Right lobe of liver (tissue), 4 donors: ENCODE results near the gene DQX1.

Experiments
- CTCF ChIP-seq, 4 donors: fragments of 200-600 bp in 3 of 4; fragments of 450-650 bp in 1 of 4; IDR thresholded peaks; one replicate each; pipeline versions ENCODE4 v1.5.1 to v1.8.0; 2016 to 2022; ENCODE audit warnings: antibody characterized with exemption in 4 of 4, mild to moderate bottlenecking in 2 of 4
- POLR2A ChIP-seq: fragments of 450-650 bp; IDR thresholded peaks from one replicate; pipeline ENCODE4 v1.6.1; 2017; ENCODE audit warnings: antibody characterized with exemption, mild to moderate bottlenecking
- donor health status: DM: no; HTN: no; CAD: no.
- donor health status: DM: no; HTN: no; CAD: no.
- donor health status: DM: no; HTN: yes; CAD: no.

GRCh38 chr2:74499267-74499939, 26.6 kb downstream of the DQX1 start, which contains the start of gene LBX2:
- TF ChIP-seq POLR2A (no peak), CTCF (IDR thresholded peaks at IDR 0.05) (no peak)
